ENCODE results near the gene LINC01488.

DNA sequence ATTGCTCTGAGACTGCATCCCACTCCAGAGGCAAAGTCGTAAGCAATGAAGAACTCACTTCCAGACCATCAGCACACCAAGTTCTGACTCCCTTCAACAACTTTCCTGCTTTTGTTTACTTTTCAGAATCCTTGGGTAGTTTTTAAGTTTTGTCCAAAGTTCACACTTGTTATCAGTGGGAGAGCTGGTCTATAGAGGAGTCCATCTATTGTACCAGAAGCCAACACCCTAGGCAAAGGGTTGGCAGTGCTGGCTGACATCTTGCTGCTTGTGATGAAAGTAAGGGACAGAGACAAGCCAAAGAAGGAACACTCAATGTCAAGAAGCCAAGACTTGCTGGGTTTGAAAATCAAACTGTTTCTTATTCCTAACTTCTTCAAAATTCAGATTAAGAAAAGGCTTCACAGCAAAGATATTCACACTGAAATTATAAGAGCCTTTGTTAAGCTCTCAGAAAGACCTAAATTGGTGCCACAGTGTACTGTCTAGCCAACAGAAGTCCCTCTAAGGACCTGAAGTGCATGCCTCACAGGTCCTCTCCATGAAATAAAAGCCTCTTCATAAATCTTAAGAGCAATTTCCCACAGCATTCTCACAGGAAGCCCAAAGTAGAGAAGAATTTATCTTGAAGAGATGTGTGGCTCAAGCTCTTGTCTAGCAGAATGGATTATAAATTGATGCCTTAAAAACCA lies 21.5 kb upstream of the LINC01488 start:
- TF ChIP-seq CTCF (IDR thresholded peaks at IDR 0.05 in 2 of 3, conservative IDR thresholded peaks at IDR 0.05 in 1 of 3; ENCODE audit: borderline replicate concordance in 1 of 3, insufficient read depth in 1 of 3, low read depth in 2 of 3, low read length in 2 of 3) = no peak
- TF ChIP-seq ELF1 (IDR thresholded peaks at IDR 0.05; ENCODE audit: borderline replicate concordance, low read depth) = no peak
- TF ChIP-seq POLR2A (IDR thresholded peaks at IDR 0.05; ENCODE audit: borderline replicate concordance, extremely low read depth, insufficient read depth, insufficient read length) = no peak
- no peak for TF ChIP-seq ZNF274 (IDR thresholded peaks at IDR 0.05; ENCODE audit: low read depth, low read length)
- no peak for TF ChIP-seq JUND (IDR thresholded peaks at IDR 0.05)
- no peak for TF ChIP-seq EZH2 (IDR thresholded peaks at IDR 0.05)
